Measurements from ENCODE around the gene ZNF664.

Gene ZNF664

DNA sequence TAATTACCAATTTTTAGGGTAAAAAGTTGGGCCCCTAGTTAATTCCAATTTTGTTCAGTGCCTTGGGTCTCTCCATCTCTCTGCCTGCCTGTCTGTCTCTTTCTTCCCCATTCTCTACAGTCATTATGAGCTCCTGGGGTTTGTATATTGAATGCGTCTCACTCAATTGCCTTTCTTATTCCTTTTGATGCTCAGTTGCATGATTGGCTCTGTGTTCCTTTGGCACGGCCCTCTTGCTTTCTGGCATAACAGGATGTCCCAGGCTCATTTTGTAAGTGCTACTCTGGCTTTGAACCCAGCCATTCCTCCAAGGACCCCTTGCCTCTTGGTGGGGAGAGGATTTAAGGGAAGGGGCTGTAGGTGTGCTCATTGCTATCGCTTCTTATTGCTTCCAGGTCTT, 35.6 kb downstream of the ZNF664 start:
- peaks cover 32% of the 10 kb centered on the region for H3K36me3 ChIP-seq (ENCODE audit: insufficient read depth, low read depth, low read length)

DNA sequence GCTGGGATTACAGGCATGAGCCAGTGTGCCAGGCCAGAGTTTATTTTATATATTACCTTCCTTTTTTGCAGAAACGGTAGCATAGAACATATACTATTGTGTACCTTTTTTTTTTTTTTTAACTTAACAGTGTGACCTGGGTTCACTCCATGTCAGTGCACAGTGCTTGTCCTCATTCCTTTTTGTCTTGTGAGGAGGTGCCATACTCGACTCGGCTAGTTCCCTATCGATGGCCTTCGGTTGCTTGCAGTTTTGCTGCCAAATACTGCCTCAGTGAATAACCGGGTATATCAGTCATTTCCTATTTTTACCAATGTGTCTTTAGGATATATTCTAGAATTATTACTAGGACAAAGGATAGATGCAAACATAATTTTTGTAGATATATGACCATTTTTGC, 36.8 kb downstream of the ZNF664 start:
- no peaks in the 10 kb centered on the region for H3K9me3 ChIP-seq (ENCODE audit: insufficient read depth, low read depth, low read length)
- H3K36me3 ChIP-seq (ENCODE audit: insufficient read depth, low read depth, low read length): peaks cover 33% of the 10 kb centered on the region
- H3K4me1 ChIP-seq (ENCODE audit: insufficient read depth, low read length): no peaks in the 10 kb centered on the region
- H3K4me3 ChIP-seq (ENCODE audit: low read length): no peak overlapping the region
- H3K9ac ChIP-seq (ENCODE audit: low read depth, low read length): no peak overlapping the region
- H3K27me3 ChIP-seq (ENCODE audit: insufficient read depth, low read length): no peaks in the 10 kb centered on the region
- H3K27ac ChIP-seq (ENCODE audit: low read length): no peak overlapping the region

More for the DNA sequence above, 35.6 kb downstream of the ZNF664 start:
- Histone ChIP-seq H3K9me3 (ENCODE audit: insufficient read depth, low read depth, low read length) (no peaks in the 10 kb centered on the region), H3K27ac (ENCODE audit: low read length) (no peak overlapping the region), H3K4me3 (ENCODE audit: low read length) (no peak overlapping the region), H3K27me3 (ENCODE audit: insufficient read depth, low read length) (no peaks in the 10 kb centered on the region), H3K4me1 (ENCODE audit: insufficient read depth, low read length) (no peaks in the 10 kb centered on the region), H3K9ac (ENCODE audit: low read depth, low read length) (no peak overlapping the region)

DNA sequence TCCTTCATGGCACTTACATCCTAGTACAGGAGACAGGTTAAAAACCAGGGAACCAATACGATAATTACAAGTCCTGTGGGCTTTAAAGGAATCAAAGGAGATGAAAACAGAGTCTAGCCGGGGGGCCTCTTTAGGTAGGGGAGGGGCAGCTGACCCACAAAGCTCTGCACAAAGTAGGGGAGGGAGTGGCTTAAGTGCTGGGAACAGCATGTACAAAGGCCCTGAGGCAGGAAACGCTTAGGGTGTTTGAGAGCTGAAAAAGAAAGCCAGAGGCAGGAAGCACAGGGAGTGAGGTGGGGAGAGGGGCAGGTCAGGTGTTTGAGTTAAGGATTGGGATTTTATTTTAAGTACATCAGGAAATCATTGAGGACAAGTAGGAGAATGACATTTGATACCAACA, 37.7 kb downstream of the ZNF664 start:
- H3K4me3 ChIP-seq (ENCODE audit: low read length): no peak overlapping the region
- no peak overlapping the region for H3K9ac ChIP-seq (ENCODE audit: low read depth, low read length)
- peaks cover 31% of the 10 kb centered on the region for H3K36me3 ChIP-seq (ENCODE audit: insufficient read depth, low read depth, low read length)
- H3K9me3 ChIP-seq (ENCODE audit: insufficient read depth, low read depth, low read length): no peaks in the 10 kb centered on the region
- H3K27me3 ChIP-seq (ENCODE audit: insufficient read depth, low read length): no peaks in the 10 kb centered on the region
- no peak overlapping the region for H3K27ac ChIP-seq (ENCODE audit: low read length)
- no peaks in the 10 kb centered on the region for H3K4me1 ChIP-seq (ENCODE audit: insufficient read depth, low read length)

- no peak overlapping the region for H3K9ac ChIP-seq (ENCODE audit: low read depth, low read length)
- H3K36me3 ChIP-seq (ENCODE audit: insufficient read depth, low read depth, low read length): peaks cover 26% of the 10 kb centered on the region
These were observed 38.6 kb downstream of the ZNF664 start for GRCh38 chr12:124011435-124012115.

DNA sequence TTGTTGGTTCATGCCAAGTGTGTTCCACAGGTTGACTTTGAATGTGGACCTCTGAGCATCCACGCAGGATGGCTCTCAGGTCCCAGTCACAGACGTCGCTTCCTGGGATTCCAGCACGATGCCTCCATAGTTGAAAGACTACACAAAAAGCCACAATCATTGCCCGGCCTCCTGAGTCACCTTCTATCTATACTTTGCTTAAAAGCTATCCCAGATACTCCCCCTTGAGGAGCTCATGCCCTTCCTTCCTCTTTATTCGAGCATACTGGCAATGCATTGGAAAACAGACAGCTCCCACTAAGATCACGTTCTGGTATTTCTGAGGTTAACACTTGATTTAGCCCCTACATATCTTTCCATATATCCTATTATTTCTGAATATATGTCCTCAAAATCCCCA, 40.1 kb downstream of the ZNF664 start:
- Histone ChIP-seq H3K9me3 (ENCODE audit: insufficient read depth, low read depth, low read length) (no peaks in the 10 kb centered on the region), H3K4me3 (ENCODE audit: low read length) (no peak overlapping the region), H3K27ac (ENCODE audit: low read length) (no peak overlapping the region), H3K9ac (ENCODE audit: low read depth, low read length) (no peak overlapping the region), H3K36me3 (ENCODE audit: insufficient read depth, low read depth, low read length) (peaks cover 26% of the 10 kb centered on the region), H3K4me1 (ENCODE audit: insufficient read depth, low read length) (no peaks in the 10 kb centered on the region), H3K27me3 (ENCODE audit: insufficient read depth, low read length) (no peaks in the 10 kb centered on the region)

More at GRCh38 chr12:124011435-124012115, 38.6 kb downstream of the ZNF664 start:
- H3K27me3 ChIP-seq (ENCODE audit: insufficient read depth, low read length): no peaks in the 10 kb centered on the region
- H3K4me1 ChIP-seq (ENCODE audit: insufficient read depth, low read length): no peaks in the 10 kb centered on the region
- H3K9me3 ChIP-seq (ENCODE audit: insufficient read depth, low read depth, low read length): no peaks in the 10 kb centered on the region
- H3K27ac ChIP-seq (ENCODE audit: low read length): no peak overlapping the region
- no peak overlapping the region for H3K4me3 ChIP-seq (ENCODE audit: low read length)

DNA sequence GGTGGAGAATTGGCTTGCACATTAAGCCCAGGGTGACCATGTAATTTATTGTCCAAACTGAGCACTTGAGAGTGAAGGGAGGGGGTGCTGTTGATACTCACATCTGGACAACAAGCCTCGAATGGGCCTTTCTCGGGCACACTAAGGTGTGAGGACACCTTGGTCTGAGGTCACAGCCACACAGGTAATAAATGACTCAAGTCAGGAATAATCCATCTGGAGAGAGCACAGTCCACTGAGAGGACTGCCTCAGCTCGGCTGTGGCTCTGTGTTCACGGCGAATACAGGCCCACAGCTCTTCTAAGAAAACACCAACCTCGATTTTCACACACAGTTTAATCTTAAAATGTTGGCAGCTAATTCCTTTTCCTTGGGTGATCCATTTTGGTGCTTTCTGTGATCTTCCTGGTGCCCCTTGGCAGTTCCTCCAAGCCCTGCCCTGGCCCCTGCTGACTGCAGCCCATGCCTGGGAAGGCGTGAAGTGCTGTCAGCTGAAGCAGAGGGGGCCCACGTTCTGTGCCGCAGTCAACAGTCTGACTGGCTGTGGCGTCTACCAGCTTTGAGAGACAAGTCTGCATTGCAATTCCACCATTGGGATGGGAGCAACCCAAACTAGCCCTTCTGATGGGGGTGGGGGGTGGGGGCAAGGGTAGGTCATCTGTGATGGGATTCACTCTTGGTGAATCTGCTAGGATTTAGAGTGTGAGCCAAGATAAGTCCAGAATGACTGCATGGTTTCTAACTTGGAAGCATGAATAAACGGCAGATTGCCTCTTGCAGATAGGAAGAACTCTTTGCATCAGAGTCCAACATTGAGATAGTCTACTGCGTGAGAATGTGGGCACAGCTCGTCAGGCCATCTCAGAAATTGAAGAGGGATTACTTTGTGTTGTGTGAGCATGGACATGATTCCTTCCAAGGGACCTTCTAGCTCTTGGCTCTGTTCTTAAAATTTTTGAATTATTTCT, 42.8 kb downstream of the ZNF664 start:
- Histone ChIP-seq H3K9me3 (ENCODE audit: insufficient read depth, low read depth, low read length) (no peaks in the 10 kb centered on the region), H3K27ac (ENCODE audit: low read length) (no peak overlapping the region)

DNA sequence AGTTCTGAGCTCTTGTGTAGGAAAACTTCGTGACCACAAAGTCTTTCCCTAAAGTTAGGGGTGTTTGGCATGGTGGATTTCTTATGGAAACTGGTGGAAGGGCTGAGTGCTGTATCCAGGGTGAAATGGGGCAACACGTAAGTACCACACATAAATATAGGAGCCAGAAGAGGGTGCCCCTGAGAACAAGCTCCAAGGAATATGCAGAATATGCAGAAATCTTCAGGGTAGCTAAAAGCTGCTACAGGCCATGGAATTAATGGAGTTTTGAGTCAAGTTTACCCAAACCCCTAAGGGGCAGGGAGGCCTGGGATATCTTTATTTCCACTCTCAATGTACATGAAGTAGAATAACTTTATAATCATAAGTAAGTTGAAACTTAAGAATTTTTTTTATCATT, 44.0 kb downstream of the ZNF664 start:
- Histone ChIP-seq H3K27ac (ENCODE audit: low read length) (no peak overlapping the region), H3K4me3 (ENCODE audit: low read length) (no peak overlapping the region), H3K4me1 (ENCODE audit: insufficient read depth, low read length) (no peaks in the 10 kb centered on the region), H3K9me3 (ENCODE audit: insufficient read depth, low read depth, low read length) (no peaks in the 10 kb centered on the region), H3K36me3 (ENCODE audit: insufficient read depth, low read depth, low read length) (peaks cover 16% of the 10 kb centered on the region), H3K9ac (ENCODE audit: low read depth, low read length) (no peak overlapping the region), H3K27me3 (ENCODE audit: insufficient read depth, low read length) (no peaks in the 10 kb centered on the region)

More for the DNA sequence above, 42.8 kb downstream of the ZNF664 start:
- peaks cover 26% of the 10 kb centered on the region for H3K36me3 ChIP-seq (ENCODE audit: insufficient read depth, low read depth, low read length)
- H3K4me3 ChIP-seq (ENCODE audit: low read length): no peak overlapping the region
- no peaks in the 10 kb centered on the region for H3K27me3 ChIP-seq (ENCODE audit: insufficient read depth, low read length)
- no peaks in the 10 kb centered on the region for H3K4me1 ChIP-seq (ENCODE audit: insufficient read depth, low read length)
- H3K9ac ChIP-seq (ENCODE audit: low read depth, low read length): no peak overlapping the region

DNA sequence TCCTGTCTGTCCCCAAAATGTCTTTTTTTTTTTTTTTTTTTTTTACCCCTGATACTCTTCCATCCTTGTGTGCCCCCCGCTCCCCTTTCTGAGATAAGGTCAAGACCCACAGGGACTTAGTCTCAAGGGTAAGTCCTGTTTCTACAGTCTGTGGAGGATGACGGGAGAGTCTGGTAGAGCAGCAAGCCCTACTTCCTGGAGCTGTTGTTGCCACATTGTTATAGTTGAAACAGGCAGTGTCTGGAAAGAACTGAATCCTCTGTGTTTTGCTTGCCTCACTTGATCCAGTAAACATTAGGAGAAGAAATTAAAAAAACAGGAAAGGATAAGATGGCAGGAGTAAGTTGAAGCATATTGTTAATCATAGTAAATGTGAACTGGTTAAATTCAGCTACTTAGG, 45.5 kb downstream of the ZNF664 start:
- no peaks in the 10 kb centered on the region for H3K4me1 ChIP-seq (ENCODE audit: insufficient read depth, low read length)

DNA sequence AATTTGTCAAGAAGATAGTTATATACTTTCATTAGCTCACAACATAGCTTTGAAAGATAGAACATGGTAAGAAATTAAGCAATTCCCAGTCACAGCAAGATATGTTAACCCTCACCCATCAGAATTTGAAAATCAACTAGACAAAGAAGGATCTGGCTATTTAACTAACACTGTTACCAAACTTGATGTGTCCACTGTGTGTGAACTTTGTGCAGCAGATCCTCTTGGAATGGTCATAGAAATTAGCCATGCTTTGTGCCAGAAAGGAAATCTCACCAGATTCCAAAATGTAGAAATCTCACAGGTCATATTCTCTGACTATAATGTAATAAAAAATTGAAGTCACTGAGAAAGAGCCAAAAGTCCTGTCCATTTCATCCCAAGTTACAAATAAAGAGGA, 46.1 kb downstream of the ZNF664 start:
- no peak overlapping the region for H3K4me3 ChIP-seq (ENCODE audit: low read length)
- no peaks in the 10 kb centered on the region for H3K36me3 ChIP-seq (ENCODE audit: insufficient read depth, low read depth, low read length)
- no peak overlapping the region for H3K27ac ChIP-seq (ENCODE audit: low read length)
- no peaks in the 10 kb centered on the region for H3K4me1 ChIP-seq (ENCODE audit: insufficient read depth, low read length)
- H3K9ac ChIP-seq (ENCODE audit: low read depth, low read length): no peak overlapping the region
- no peaks in the 10 kb centered on the region for H3K9me3 ChIP-seq (ENCODE audit: insufficient read depth, low read depth, low read length)
- H3K27me3 ChIP-seq (ENCODE audit: insufficient read depth, low read length): no peaks in the 10 kb centered on the region

More for the DNA sequence above, 45.5 kb downstream of the ZNF664 start:
- no peak overlapping the region for H3K27ac ChIP-seq (ENCODE audit: low read length)
- no peaks in the 10 kb centered on the region for H3K27me3 ChIP-seq (ENCODE audit: insufficient read depth, low read length)
- H3K9ac ChIP-seq (ENCODE audit: low read depth, low read length): no peak overlapping the region
- no peak overlapping the region for H3K4me3 ChIP-seq (ENCODE audit: low read length)
- no peaks in the 10 kb centered on the region for H3K9me3 ChIP-seq (ENCODE audit: insufficient read depth, low read depth, low read length)
- peaks cover 1% of the 10 kb centered on the region; the same call in 1 of the 2 replicates for H3K36me3 ChIP-seq (ENCODE audit: insufficient read depth, low read depth, low read length)

- no peak overlapping the region for H3K27ac ChIP-seq (ENCODE audit: low read length)
- no peaks in the 10 kb centered on the region for H3K36me3 ChIP-seq (ENCODE audit: insufficient read depth, low read depth, low read length)
- no peak overlapping the region for H3K9ac ChIP-seq (ENCODE audit: low read depth, low read length)
- no peak overlapping the region for H3K4me3 ChIP-seq (ENCODE audit: low read length)
- no peaks in the 10 kb centered on the region for H3K4me1 ChIP-seq (ENCODE audit: insufficient read depth, low read length)
- H3K9me3 ChIP-seq (ENCODE audit: insufficient read depth, low read depth, low read length): no peaks in the 10 kb centered on the region
- no peaks in the 10 kb centered on the region for H3K27me3 ChIP-seq (ENCODE audit: insufficient read depth, low read length)
These were observed 47.5 kb downstream of the ZNF664 start for GRCh38 chr12:124020514-124020949.

DNA sequence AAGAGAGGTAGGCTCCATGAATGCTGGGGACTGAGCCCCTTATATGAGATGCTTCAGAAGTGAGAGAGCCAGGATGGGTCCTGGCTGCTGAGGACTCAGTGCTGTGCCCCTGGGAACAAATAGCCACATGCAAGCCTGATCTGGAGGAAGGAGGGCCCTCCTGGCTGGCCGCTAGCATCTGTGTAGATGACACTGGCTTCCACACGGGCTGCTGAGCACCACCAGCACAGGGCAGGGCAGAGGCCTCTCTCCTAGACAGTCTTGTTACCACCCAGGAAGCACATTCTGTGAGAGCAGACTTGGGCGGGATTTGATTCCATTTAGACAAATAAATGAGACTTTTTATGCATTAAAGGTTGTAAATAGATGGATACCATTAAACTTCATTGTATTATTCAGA, 48.0 kb downstream of the ZNF664 start:
- no peaks in the 10 kb centered on the region for H3K9me3 ChIP-seq (ENCODE audit: insufficient read depth, low read depth, low read length)
- H3K36me3 ChIP-seq (ENCODE audit: insufficient read depth, low read depth, low read length): no peaks in the 10 kb centered on the region
- no peak overlapping the region for H3K4me3 ChIP-seq (ENCODE audit: low read length)
- H3K27me3 ChIP-seq (ENCODE audit: insufficient read depth, low read length): no peaks in the 10 kb centered on the region
- H3K27ac ChIP-seq (ENCODE audit: low read length): no peak overlapping the region
- no peak overlapping the region for H3K9ac ChIP-seq (ENCODE audit: low read depth, low read length)
- no peaks in the 10 kb centered on the region for H3K4me1 ChIP-seq (ENCODE audit: insufficient read depth, low read length)

- Histone ChIP-seq H3K4me3 (ENCODE audit: low read length) (no peak overlapping the region), H3K4me1 (ENCODE audit: insufficient read depth, low read length) (no peaks in the 10 kb centered on the region), H3K36me3 (ENCODE audit: insufficient read depth, low read depth, low read length) (no peaks in the 10 kb centered on the region), H3K27me3 (ENCODE audit: insufficient read depth, low read length) (no peaks in the 10 kb centered on the region), H3K9ac (ENCODE audit: low read depth, low read length) (no peak overlapping the region), H3K9me3 (ENCODE audit: insufficient read depth, low read depth, low read length) (no peaks in the 10 kb centered on the region), H3K27ac (ENCODE audit: low read length) (no peak overlapping the region)
These were observed 49.1 kb downstream of the ZNF664 start for GRCh38 chr12:124022161-124022560.
